Prostate gland (tissue), 2 donors: Measurements from ENCODE around the gene TASP1. TPM values are rescaled to one million over a fixed set of nuclear protein-coding genes. Genes with fewer than 3 reads are reported as not detected.

Source experiments
- DNase-seq: peaks from one replicate; pipeline ENCODE4 v3.0.0-alpha.2; 2019; ENCODE audit warnings: low spot score
- H3K27ac ChIP-seq, 2 donors: fragments of 200-600 bp; sonication (generic); 2 replicates each; pipeline ENCODE4 v1.5.1; 2017 to 2019
- H3K27me3 ChIP-seq: fragments of 200-600 bp; sonication (generic); replicated peaks from 2 replicates; pipeline ENCODE4 v1.5.1; 2019; ENCODE audit not compliant: insufficient read depth
- H3K36me3 ChIP-seq, 2 donors: fragments of 200-600 bp; sonication (generic); 1 replicate in 1 of 2; 2 replicates in 1 of 2; pipeline versions ENCODE4 v1.5.1 to v1.8.1; 2017 to 2019
- H3K4me1 ChIP-seq: fragments of 200-600 bp; sonication (generic); replicated peaks from 2 replicates; pipeline ENCODE4 v1.5.1; 2019
- H3K4me3 ChIP-seq, 2 donors: fragments of 200-600 bp; sonication (generic); 2 replicates each; pipeline ENCODE4 v1.5.1; 2017 to 2019
- H3K9me3 ChIP-seq: fragments of 200-600 bp; sonication (generic); 2 replicates; pipeline ENCODE4 v1.5.1; 2017
- POLR2A ChIP-seq: fragments of 450-650 bp; IDR thresholded peaks from one replicate; pipeline ENCODE4 v1.6.1; 2016; ENCODE audit warnings: antibody characterized with exemption, mild to moderate bottlenecking
- POLR2AphosphoS5 ChIP-seq: sonication (generic); formaldehyde crosslinking; IDR thresholded peaks from one replicate; pipeline ENCODE4 v1.6.1; 2017; ENCODE audit warnings: antibody characterized with exemption
- WGBS: methylation state at CpG from one replicate; pipeline ENCODE4 v1.1.5; 2018; 5-methylcytosine and 5-hydroxymethylcytosine counted together
- intact Hi-C: fragments of 100-400 bp; cut with DNase I; formaldehyde crosslinking; loops from one replicate; pipeline ENCODE4 v1.14.2; 2022
- total RNA-seq, 2 donors: library from RNA; depleted of rRNA; stranded (reverse); fragments of >200 nt; gene quantifications; one replicate each; pipeline ENCODE4 v1.1.0, GENCODE V29; 2016
- TF ChIP-seq, protein P1 (sequence below), 4 experiments: fragments of 200-600 bp in 2 of 4; fragments of 450-650 bp in 2 of 4; sonication (generic) in 2 of 4; IDR thresholded peaks; 1 replicate in 3 of 4; 2 replicates in 1 of 4; pipeline ENCODE4 v1.5.1; 2016 to 2019; ENCODE audit warnings: antibody characterized with exemption in 4 of 4, mild to moderate bottlenecking in 2 of 4, moderate library complexity in 2 of 4

The TASP1 gene
- total RNA-seq, 2 donors from 2014 or later, result 9.3 to 14.2 TPM

DNA sequence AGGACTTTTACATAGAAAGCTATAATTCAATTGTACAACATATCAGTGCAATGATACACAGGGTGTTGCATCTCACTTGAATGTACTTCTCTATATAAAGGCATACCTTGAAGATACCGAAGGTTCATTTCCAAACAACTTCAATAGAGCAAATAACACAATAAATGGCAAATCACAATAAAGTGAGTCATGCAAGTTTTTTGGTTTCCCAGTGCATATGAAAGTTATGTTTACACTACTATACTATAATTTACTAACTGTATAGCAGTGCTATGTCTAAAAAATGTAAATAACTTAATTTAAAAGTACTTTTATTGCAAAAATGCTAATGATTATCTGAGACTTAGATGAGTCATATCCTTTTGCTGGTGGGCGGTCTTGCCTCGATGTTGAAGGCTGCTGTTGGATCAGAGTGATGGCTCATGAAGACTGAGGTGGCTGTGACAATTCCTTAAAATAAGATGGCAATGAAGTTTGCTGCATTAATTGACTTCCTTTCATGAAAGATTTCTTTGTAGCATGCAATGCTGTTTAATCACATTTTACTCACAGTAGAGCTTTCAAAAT lies 188.8 kb downstream of the TASP1 start:
- no peak overlapping the region for H3K27ac ChIP-seq
- no peaks in the 10 kb centered on the region for H3K36me3 ChIP-seq
- H3K4me1 ChIP-seq, result no peaks in the 10 kb centered on the region
- TF ChIP-seq POLR2A (no peak), POLR2AphosphoS5 (no peak)
- TF ChIP-seq, protein P1, sequence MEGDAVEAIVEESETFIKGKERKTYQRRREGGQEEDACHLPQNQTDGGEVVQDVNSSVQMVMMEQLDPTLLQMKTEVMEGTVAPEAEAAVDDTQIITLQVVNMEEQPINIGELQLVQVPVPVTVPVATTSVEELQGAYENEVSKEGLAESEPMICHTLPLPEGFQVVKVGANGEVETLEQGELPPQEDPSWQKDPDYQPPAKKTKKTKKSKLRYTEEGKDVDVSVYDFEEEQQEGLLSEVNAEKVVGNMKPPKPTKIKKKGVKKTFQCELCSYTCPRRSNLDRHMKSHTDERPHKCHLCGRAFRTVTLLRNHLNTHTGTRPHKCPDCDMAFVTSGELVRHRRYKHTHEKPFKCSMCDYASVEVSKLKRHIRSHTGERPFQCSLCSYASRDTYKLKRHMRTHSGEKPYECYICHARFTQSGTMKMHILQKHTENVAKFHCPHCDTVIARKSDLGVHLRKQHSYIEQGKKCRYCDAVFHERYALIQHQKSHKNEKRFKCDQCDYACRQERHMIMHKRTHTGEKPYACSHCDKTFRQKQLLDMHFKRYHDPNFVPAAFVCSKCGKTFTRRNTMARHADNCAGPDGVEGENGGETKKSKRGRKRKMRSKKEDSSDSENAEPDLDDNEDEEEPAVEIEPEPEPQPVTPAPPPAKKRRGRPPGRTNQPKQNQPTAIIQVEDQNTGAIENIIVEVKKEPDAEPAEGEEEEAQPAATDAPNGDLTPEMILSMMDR (IDR thresholded peaks at IDR 0.05), result no peak
- DNase-seq, result no peak
- WGBS, result 86% methylated on average over 3 of the region's 3 CpGs
- intact Hi-C loops, result loop anchor here (10.0 kb wide), 1 partner anchor 95 kb away; no protein-coding TSS in a partner anchor
- H3K4me3 ChIP-seq, result no peak overlapping the region
- H3K9me3 ChIP-seq, result no peaks in the 10 kb centered on the region
- no peaks in the 10 kb centered on the region for H3K27me3 ChIP-seq

DNA sequence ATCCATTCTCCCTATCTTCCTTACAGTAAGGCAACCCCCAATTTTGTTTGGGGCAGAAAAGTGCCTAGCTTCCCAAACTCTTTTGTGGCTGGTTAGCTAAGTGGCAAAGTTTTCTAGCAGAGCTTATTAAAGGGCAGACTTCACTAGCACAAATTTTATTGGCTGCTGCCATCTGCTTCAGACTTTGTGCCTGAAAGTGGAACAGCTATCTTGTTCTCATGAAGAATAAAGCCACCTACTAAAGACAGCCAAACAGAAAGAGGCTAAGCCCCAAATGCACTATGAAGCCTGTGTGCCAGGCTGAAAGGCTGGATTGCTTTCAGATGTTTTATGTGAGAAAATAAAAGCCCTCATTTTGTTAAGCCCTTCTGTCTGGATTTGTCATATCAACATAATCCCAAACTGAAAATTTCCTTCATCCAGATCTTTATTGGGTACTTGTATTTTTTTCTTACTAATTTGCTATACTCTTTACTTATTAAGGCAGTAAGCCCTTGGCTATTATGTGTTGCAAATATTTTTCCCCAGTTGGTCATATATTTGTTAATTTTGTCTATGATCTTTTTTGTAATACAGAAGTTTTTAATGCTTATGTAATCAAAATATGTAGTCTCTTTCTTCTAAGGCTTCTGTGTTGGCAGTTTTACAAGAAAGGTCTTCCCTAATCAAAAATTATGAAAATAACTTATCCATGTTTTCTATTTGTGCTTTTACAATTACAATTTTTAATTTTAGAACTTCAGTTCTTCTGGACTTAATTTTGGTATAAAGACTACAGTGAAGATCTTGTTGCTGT lies 191.1 kb downstream of the TASP1 start:
- Histone ChIP-seq H3K27ac (no peak overlapping the region), H3K36me3 (no peaks in the 10 kb centered on the region), H3K27me3 (no peaks in the 10 kb centered on the region), H3K9me3 (no peaks in the 10 kb centered on the region), H3K4me1 (no peaks in the 10 kb centered on the region), H3K4me3 (no peak overlapping the region)
- TF ChIP-seq, protein P1 (IDR thresholded peaks at IDR 0.05), result no peak
- no peak for TF ChIP-seq POLR2AphosphoS5
- no peak for TF ChIP-seq POLR2A
- intact Hi-C loops, result no loop called here
- DNase-seq, result no peak

DNA sequence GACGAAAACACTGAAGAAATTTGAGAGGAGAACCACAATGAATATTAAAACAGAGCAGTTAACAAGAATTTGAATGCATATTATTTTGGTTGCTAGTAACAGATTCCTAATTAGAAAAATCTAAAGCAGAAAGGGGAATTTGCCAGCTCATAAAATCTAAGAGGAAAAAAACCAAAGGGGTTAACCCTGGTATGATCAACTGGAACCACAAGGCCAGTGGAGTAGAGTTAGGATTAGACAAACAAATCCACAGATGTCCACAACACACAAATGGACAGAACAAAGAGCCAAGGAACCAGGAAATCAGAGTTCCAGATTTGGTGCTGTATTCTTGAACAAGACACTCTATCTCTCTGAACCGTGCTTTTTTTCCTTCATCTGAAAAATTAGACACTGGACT lies 195.0 kb downstream of the TASP1 start:
- Histone ChIP-seq H3K9me3 (no peaks in the 10 kb centered on the region), H3K27ac (no peak overlapping the region), H3K4me1 (no peaks in the 10 kb centered on the region), H3K36me3 (no peaks in the 10 kb centered on the region), H3K4me3 (no peak overlapping the region), H3K27me3 (no peaks in the 10 kb centered on the region)
- no peak for DNase-seq
- intact Hi-C loops, result no loop called here
- TF ChIP-seq, protein P1 (IDR thresholded peaks at IDR 0.05), result no peak
- no peak for TF ChIP-seq POLR2A
- TF ChIP-seq POLR2AphosphoS5, result no peak
- WGBS, result 84% methylated on average over 2 of the region's 2 CpGs

DNA sequence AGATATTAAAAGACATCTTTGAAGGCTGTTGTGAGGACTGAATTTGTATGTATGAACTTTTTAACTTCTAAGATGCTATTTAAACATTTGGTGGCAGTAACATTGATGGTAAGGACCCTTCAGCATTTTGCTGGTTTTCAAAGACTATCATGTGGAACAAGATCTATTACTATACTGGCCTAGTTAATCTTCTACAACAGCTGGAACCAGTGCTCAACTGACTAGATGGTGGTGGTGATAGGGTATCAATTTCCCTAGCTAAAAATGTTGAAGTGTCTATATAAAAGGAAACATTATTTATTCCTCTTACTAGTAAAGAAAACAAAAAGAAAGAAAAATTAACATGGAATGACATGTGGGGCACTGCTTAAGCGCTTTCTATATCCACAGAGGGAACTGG lies 195.7 kb downstream of the TASP1 start:
- H3K9me3 ChIP-seq, result no peaks in the 10 kb centered on the region
- 97% methylated on average over 1 of the region's 1 CpG for WGBS
- H3K4me3 ChIP-seq, result no peak overlapping the region
- no peak overlapping the region for H3K27ac ChIP-seq
- DNase-seq, result no peak
- intact Hi-C loops, result no loop called here
- H3K27me3 ChIP-seq, result no peaks in the 10 kb centered on the region
- no peaks in the 10 kb centered on the region for H3K4me1 ChIP-seq
- TF ChIP-seq POLR2A (no peak), POLR2AphosphoS5 (no peak)
- TF ChIP-seq, protein P1 (IDR thresholded peaks at IDR 0.05), result no peak
- H3K36me3 ChIP-seq, result no peaks in the 10 kb centered on the region

DNA sequence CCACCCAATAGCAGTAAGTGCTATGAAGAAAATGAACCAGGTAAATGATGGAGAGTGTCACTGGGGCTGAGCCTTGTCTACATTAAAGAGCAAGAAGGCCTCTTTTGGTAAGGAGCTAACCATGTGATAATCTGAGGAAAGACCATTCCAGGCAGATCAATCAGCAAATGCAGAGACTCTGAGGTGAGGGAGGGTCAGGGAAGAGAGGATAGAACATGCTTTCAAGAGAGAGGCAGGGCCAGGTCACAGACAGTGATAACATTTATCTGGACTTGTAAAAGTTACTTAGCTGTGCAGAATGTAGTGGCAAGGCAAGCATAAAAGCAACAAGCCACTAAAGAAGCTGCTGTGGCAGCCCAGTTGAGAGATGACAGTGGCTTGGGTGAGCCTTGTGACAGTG lies 197.3 kb downstream of the TASP1 start:
- no peaks in the 10 kb centered on the region for H3K4me1 ChIP-seq
- H3K27me3 ChIP-seq, result no peaks in the 10 kb centered on the region
- no peak for DNase-seq
- intact Hi-C loops, result no loop called here
- H3K4me3 ChIP-seq, result no peak overlapping the region
- no peaks in the 10 kb centered on the region for H3K36me3 ChIP-seq
- TF ChIP-seq POLR2A (no peak), POLR2AphosphoS5 (no peak)
- TF ChIP-seq, protein P1 (IDR thresholded peaks at IDR 0.05), result no peak
- no peaks in the 10 kb centered on the region for H3K9me3 ChIP-seq
- no peak overlapping the region for H3K27ac ChIP-seq
